Measurements from ENCODE around the gene ATAD2B. TPM values are rescaled to one million over a fixed set of nuclear protein-coding genes. Genes with fewer than 3 reads are reported as not detected.

Gene ATAD2B
- total and polyA plus RNA-seq, 4 donors, result 4.1 to 77.3 (median 17.0) TPM

DNA sequence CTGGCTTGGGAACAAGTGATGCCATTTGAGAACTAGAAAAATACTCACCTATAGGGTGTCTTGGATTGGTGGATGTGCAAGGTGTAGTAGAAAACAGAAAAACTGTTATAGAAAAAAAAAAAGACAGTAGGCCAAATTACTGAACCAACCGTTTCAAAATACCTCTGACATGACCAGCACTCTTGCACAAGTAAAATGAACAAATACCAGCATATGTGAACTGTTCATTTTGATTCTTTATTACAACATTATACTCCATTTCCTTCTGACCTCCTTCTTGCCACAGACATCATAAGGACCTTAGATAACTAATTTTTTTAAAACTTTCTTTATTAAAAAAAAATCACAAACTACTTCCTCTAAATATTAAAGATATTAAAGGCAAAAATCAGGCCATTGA is 125.5 kb downstream of the ATAD2B start:
- ATAC-seq (ENCODE audit: insufficient read depth, low FRiP score) (no peak), DNase-seq (no peak)
- no peaks in the 10 kb centered on the region for H3K27me3 ChIP-seq (ENCODE audit: control insufficient read depth in 3 of 3, insufficient read depth in 3 of 3, low read length in 2 of 3)
- H3K4me3 ChIP-seq, result no peak overlapping the region
- 10 to 43% methylated on average over 1 of the region's 1 CpG for WGBS, 2 donors
- TF ChIP-seq, protein P1, sequence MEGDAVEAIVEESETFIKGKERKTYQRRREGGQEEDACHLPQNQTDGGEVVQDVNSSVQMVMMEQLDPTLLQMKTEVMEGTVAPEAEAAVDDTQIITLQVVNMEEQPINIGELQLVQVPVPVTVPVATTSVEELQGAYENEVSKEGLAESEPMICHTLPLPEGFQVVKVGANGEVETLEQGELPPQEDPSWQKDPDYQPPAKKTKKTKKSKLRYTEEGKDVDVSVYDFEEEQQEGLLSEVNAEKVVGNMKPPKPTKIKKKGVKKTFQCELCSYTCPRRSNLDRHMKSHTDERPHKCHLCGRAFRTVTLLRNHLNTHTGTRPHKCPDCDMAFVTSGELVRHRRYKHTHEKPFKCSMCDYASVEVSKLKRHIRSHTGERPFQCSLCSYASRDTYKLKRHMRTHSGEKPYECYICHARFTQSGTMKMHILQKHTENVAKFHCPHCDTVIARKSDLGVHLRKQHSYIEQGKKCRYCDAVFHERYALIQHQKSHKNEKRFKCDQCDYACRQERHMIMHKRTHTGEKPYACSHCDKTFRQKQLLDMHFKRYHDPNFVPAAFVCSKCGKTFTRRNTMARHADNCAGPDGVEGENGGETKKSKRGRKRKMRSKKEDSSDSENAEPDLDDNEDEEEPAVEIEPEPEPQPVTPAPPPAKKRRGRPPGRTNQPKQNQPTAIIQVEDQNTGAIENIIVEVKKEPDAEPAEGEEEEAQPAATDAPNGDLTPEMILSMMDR (IDR thresholded peaks at IDR 0.05; ENCODE audit: control extremely low read depth, extremely low read depth), result no peak
- no peak overlapping the region for H3K27ac ChIP-seq (ENCODE audit: low read depth in 1 of 2, low read length in 1 of 2)
- no peaks in the 10 kb centered on the region for H3K9me3 ChIP-seq (ENCODE audit: control insufficient read depth in 4 of 4, insufficient read depth in 3 of 4, low read length in 3 of 4)
- H3K4me1 ChIP-seq (ENCODE audit: control insufficient read depth in 5 of 5, insufficient read depth in 5 of 5, low read length in 5 of 5), result no peaks in the 10 kb centered on the region
- no peak overlapping the region for H3K9ac ChIP-seq (ENCODE audit: insufficient read depth in 1 of 2, low read length in 2 of 2)
- H3K36me3 ChIP-seq (ENCODE audit: control insufficient read depth in 4 of 4, insufficient read depth in 4 of 4, low read length in 4 of 4), result peaks cover 0 to 6% (median 4%) of the 10 kb centered on the region in 4 donors

DNA sequence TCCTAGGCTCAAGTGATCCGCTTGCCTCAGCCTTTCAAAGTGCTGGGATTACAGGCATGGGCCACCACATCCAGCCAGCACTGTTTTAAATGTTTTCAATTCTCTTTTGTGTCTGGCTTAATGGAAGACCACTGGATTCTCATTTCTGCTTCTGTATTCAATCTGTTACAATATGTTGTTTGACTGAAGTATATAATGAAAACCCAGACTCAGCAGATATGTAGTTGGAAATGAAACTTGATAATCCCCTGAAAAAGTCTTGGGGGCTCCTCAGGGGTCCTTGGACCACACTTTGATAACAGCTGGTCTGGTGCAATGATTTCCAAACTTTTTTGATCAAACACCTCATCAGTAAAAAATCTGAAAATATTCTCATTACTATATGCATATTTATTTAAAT is 132.7 kb downstream of the ATAD2B start:
- Histone ChIP-seq H3K9me3 (ENCODE audit: control insufficient read depth in 4 of 4, insufficient read depth in 3 of 4, low read length in 3 of 4) (no peaks in the 10 kb centered on the region), H3K4me3 (no peak overlapping the region), H3K9ac (ENCODE audit: insufficient read depth in 1 of 2, low read length in 2 of 2) (no peak overlapping the region), H3K27me3 (ENCODE audit: control insufficient read depth in 3 of 3, insufficient read depth in 3 of 3, low read length in 2 of 3) (no peaks in the 10 kb centered on the region), H3K27ac (ENCODE audit: low read depth in 1 of 2, low read length in 1 of 2) (no peak overlapping the region), H3K36me3 (ENCODE audit: control insufficient read depth in 4 of 4, insufficient read depth in 4 of 4, low read length in 4 of 4) (peaks cover 0 to 6% (median 3%) of the 10 kb centered on the region in 4 donors), H3K4me1 (ENCODE audit: control insufficient read depth in 5 of 5, insufficient read depth in 5 of 5, low read length in 5 of 5) (no peaks in the 10 kb centered on the region)
- ATAC-seq (ENCODE audit: insufficient read depth, low FRiP score) (no peak), DNase-seq (no peak)
- WGBS, 2 donors, result 95 to 96% methylated on average over 1 of the region's 1 CpG
- TF ChIP-seq, protein P1 (IDR thresholded peaks at IDR 0.05; ENCODE audit: control extremely low read depth, extremely low read depth), result no peak

DNA sequence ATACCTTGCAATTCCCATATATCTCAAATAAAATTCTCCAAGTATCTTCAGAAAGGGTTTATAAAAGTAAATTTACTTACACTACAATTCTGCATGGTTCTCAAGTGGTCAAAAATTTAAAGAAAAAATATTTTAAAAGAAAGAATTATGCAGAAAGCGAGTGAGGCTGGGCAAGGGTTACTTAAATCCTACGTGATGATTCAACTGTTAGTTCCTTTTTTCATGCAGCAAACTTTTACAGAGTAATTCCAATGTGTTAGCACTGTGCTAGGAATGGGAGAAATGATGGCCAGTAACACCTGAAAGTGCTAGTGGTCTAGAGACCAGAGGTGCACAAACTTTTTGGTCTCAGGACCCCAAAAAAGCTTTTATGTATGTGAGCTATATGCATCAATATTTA is 133.4 kb downstream of the ATAD2B start:
- WGBS, 2 donors, result 48 to 78% methylated on average over 2 of the region's 2 CpGs

More for the DNA sequence above, 133.4 kb downstream of the ATAD2B start:
- DNase-seq, result no peak
- H3K27me3 ChIP-seq (ENCODE audit: control insufficient read depth in 3 of 3, insufficient read depth in 3 of 3, low read length in 2 of 3), result no peaks in the 10 kb centered on the region
- H3K4me1 ChIP-seq (ENCODE audit: control insufficient read depth in 5 of 5, insufficient read depth in 5 of 5, low read length in 5 of 5), result no peaks in the 10 kb centered on the region
- H3K4me3 ChIP-seq, result no peak overlapping the region
- H3K27ac ChIP-seq (ENCODE audit: low read depth in 1 of 2, low read length in 1 of 2), result no peak overlapping the region
- peaks cover 0 to 6% (median 3%) of the 10 kb centered on the region in 4 donors for H3K36me3 ChIP-seq (ENCODE audit: control insufficient read depth in 4 of 4, insufficient read depth in 4 of 4, low read length in 4 of 4)
- no peak for ATAC-seq (ENCODE audit: insufficient read depth, low FRiP score)
- TF ChIP-seq, protein P1 (IDR thresholded peaks at IDR 0.05; ENCODE audit: control extremely low read depth, extremely low read depth), result no peak
- H3K9me3 ChIP-seq (ENCODE audit: control insufficient read depth in 4 of 4, insufficient read depth in 3 of 4, low read length in 3 of 4), result no peaks in the 10 kb centered on the region
- H3K9ac ChIP-seq (ENCODE audit: insufficient read depth in 1 of 2, low read length in 2 of 2), result no peak overlapping the region
